GM19240 (cell line): Measurements from ENCODE around the gene ELMO1.

Source experiments
- DNase-seq: peaks from one replicate; pipeline ENCODE4 v3.0.0; 2011; ENCODE audit warnings: low spot score; ENCODE audit not compliant: insufficient read length

Gene ELMO1

DNA sequence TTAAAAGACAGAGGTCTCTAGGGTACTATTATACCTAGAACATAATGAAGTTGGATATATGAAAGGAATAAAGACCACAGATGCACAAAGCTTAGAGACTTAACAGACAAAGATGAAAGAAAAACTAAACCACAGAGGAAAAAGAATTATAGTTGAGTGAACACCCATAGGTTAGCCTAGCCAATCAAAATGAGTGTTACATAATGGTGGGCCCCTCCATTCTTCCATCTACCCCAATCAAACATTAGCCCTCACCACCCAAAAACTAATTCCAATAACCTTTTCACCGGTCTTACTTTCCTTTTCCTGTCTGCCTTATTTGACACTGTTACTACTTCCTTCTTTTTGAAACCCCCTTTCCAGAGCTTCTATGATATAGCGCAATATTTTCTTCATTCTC, 130.1 kb downstream of the ELMO1 start:
- no peak for DNase-seq

DNA sequence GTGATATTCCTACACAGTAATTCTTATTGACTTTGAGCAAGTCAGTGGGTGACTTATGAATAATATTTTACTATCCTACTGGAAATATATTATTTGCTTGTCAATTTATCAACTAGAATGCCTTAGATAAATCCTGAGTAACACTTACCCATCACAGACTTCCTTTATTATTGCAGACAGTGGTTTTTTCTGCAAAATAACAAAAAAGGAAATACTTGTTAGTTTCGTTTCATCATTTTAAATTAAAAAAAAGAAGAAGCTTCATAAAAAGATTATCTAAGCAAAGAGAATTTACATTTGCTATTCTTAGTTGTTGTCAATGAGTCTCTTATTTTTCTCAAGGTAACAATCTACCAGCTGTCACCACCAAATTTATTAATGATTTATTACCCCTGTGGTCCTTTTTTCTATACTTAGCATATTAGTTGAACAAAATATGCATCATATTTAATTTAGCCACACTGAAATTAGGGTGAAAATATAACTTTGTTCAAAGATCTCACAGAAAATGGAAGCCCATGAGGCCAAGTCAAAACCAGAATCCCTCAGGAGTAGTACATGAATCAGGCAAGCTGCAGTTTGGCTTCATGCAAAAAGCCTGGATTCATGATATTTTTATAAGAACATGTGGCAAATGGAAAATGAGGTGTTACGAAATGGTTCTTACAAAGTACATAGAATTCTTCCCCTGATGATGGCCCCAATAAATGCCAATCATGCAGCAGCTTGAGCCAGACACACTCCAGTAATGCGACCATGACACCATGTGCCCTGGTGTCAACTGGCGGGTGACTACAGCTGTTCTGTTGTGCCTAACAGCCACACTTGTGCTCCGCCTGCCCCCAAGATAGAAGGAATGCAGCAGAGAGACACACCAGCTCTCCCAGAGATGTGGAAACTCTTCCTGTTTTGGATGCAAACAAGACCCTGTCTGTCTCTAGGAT, 132.6 kb downstream of the ELMO1 start:
- no peak for DNase-seq

DNA sequence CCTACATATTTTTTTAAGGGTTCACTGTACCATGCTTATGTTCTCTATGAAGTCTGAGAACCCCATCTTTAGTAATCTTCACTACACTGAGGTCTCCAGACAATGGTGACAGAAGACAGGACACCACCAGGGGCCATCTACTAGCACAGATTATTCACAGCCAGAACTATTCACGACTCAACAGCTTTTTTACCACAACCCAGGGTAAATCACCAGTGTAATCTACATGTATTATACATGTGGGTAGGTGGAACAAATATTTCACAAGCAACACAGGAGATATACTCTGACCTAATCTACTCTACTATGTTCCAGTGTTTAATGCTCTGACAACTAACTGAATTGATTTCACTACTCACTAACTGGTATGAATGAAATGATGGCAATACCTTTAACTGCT, 136.1 kb downstream of the ELMO1 start:
- DNase-seq = no peak

DNA sequence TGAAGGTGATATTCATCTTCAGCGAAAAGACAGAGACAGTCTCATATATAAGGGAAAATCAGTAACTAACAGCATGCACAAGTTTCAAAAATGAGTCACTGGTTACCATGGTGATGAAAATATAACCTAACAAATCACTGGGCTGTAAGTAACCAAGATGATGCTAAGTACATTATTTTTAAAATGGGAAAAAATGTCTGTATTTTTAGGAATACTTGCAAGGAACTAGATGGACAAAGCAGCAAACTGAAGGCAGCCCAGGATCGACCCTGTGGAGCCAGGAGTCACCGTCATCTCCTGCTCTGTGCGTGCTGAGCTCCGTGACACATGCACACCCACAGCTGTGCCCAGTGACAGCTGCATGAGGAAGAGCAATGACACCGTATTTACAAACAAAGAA, 137.3 kb downstream of the ELMO1 start:
- no peak for DNase-seq

DNA sequence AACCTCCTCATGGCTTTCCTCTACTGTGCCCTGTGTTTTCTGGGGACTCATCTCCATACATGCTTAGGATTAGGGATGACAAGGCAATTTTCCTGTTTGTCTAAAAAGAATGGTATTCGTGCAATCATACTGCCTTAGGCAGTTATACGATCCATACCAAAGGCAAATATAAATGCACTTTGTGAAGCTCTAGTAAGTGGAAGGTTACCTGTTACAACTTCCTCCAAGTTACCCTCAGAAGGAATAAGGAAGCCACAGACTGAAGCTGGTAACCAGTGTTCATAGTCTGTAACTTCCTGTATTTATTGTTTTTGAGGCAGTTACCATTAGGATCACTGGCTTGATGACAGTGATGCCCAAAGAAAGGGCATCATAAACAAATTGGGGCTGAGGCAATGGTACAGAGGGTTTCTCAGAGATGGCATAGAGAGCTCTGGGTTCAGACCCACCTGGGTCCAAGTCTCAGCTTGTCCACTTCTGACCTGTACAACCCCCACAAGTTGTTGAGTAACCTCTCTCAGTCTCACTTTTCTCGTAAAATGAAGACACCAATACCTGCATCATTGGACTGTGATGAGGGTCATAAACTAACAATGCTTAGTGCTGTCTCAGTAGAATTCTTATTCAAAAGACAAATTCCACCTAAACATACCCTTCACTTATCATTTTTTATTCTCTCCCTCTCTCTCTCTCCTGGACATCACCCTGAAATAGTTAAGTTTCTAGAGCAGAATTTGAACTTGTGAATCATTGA, 138.2 kb downstream of the ELMO1 start:
- DNase-seq = no peak

DNA sequence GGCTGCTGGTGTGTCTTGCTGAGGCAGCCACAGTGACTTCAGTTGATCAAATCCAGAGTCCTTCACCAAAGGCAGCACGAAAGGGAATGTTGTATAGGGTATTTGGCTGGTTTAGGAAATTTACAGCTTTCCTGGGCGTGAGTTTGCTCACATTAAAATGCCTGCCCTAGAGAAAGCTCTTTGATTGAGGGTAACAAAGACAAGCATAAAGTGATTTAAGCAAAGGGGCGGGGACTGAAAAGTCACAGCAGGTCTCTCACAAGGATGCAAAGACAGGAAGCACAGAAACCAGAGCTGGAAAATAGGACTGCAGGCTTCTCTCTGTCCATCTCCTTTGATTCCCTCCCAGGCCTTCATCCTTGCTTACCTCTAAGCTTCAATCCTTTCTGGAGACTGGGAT, 139.2 kb downstream of the ELMO1 start:
- no peak for DNase-seq

DNA sequence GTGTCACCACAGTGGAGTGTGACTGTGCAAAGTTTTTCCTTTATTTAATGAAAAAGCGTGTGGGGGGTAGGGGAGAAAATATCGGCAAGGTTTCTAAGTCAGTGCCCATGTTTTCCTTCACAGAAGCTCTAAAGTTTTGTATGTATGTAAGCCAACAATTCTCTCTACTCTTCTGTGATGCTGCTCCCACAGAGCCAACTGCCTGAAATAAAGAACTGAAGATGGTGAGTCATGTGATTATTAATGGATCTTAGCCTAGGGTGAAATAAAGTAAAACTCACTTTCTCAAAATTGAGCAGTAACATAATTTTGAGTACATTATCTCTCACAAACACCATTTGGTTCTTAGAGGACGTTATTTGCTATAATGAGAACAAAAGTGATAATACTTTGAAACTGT, 143.7 kb downstream of the ELMO1 start:
- DNase-seq = no peak

DNA sequence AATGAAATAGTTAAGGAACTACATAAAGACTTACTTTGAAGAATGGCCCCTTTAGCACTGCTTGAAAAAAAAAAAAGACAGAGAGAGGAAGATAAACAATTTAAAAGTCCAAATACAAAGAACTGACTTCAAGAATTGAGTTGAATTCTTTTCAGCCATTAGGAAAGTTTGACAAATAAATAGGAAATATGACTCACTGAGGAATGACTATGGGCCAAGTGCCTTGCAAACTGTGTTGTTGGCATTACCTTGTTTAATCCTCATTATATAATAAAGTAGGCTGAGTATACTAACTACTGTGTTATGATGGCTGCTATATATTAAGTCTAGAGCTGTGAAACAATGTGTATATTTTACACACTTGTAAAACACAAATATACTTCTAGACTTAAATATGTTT, 151.1 kb downstream of the ELMO1 start:
- DNase-seq = no peak

DNA sequence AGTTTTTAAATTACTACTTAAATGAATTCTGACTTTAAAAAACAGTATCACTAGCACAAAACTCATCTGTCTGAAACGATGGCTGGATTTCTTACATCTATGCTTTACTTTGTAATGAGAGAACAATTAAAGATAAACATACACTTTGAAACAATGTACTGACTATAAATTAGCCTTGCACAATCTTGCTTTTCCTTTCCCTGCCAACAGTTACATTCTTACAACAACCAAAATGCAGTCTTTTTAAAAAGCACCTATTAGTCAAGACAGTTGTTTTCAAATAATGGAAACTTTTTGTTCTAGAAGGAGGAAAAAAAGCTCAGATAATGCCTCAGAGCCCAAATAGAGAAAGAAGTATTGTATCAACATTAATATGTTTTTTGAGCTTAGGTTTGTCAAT, 153.3 kb downstream of the ELMO1 start:
- no peak for DNase-seq

DNA sequence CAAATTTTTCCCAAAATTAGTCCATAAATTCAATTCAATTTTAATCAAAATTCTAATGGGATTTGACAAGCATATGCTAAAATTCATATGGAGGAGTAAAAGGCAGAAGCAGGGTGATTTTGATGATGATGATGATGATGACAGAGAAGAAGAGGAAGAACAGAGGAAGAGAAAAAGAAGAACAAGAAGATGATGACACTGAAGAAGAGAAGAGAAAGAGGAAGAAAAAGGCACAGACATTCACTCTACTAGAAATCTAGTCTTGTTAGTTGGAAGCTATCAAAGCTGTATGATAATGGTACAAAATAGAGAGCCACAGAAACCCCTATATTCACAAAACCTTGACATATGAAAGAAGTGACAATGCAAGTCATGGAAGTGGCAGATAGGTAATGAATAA, 157.9 kb downstream of the ELMO1 start:
- DNase-seq = no peak

DNA sequence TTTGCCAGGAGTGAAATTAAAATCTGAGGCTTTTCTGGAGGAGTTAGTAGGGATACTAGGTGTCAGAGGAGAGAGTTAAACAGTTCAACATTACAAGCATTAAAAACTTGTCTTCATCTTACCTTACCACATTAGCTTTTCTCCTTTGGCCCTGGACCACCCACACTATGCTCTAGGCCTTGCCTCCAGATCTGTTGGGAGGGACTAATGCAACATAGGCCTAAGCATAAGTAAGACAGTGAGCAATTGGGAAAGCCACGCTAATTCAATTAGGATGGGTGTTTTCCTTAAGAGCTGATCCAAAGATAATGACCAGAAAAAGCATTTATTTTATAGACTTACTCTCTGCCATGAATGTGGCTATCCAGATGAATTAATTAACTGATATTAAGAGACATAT, 158.9 kb downstream of the ELMO1 start:
- DNase-seq = no peak

DNA sequence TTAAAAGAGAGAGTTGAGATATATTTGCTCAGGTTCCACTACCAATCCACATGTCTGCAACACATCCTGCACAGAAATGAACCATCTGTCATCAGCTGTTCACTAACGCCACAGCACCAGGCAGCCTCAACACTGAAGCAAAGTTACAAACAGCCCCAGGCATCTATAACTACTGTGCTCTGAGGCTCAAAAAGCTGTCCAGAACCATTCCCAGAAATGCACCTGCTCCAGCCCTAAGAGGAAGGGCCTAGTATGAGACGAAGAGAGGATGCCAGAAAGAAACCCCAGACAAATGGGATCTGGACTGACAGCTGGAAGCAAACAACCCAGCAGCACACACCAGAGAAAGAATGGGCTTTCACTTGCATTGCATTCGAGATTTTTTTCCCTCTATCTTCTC, 159.3 kb downstream of the ELMO1 start:
- no peak for DNase-seq

DNA sequence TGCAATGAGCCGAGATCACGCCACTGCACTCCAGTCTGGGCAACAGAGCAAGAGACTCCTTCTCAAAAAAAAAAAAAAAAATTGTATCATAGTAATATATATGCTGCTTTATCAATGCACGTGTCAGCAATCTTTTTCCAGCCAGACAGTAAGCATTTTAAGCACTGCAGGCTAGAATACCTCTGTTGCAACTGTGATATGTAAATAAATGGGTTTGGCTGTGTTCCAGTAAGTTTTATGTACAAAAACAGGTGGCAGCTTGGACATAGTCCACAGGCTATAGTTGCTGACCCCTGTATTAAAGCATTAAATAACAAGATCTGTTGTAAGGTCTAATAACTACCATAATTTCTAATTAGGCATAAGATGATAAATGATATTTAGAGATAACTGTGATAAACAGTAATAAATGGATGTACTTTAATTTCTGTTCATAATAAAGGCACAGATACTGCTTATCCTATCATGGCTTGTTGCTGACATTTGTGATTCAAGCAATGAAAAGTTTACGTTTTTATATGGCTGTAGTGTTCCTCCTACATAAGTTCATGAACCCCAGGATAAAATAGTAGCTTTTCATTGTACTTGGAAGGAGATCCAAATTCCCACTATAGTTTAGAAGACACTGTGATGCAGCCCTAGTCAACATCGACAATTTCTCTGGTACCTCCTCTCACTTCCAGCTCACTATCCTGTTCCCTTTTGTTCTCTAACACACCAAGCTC, 161.4 kb downstream of the ELMO1 start:
- no peak for DNase-seq

DNA sequence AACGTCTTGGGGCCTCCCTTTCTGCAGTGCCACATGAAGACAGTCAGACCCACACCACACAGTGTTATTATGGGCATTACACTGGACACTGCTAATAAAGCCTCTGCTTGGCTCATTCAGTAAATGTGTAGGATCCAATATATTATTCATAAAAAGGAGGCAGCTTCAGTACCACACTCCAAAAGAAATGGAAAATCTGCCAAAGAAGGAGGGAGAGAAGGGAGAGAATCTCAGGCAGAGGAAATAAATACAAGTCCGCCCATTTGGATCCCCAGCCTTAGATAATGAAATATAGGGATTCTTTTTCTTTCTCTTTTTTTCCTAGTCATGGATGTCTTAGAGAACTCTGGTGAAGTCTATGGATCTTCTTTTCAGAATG, 162.2 kb downstream of the ELMO1 start:
- no peak for DNase-seq

DNA sequence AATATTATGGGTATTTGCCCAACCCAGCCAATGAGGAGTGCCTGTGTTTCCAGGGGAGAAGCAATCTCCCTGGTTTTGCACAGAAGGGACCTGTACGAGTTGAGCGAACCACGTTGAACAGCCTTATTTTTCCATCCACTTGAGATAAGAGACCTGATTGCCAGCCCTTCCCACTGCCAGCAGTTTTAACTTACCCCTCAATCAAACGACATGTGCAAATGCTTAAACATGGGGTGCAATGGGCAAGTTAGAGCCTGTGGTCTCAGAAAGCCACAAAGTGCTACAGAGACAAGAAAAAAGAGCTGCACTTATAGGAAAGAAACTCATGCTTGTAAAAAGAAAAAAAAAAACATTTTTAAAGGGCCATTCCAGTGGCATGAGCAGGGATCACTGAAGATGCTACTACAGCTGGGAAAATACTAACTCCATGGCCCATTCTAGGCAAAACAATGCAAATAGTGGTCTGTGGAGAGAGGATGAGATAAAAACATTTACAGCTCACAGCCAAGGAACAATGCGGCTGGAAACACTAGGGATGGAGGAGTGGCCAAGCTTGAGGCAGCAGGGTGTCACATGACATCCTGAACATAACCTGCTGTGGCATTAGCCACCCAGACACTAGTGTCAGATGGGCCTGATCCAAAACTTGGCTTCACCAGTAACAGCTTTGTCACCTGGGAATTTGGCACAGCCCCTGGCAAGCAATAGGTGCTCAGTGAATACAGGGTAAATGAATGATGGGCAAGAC, 162.8 kb downstream of the ELMO1 start:
- DNase-seq = no peak

DNA sequence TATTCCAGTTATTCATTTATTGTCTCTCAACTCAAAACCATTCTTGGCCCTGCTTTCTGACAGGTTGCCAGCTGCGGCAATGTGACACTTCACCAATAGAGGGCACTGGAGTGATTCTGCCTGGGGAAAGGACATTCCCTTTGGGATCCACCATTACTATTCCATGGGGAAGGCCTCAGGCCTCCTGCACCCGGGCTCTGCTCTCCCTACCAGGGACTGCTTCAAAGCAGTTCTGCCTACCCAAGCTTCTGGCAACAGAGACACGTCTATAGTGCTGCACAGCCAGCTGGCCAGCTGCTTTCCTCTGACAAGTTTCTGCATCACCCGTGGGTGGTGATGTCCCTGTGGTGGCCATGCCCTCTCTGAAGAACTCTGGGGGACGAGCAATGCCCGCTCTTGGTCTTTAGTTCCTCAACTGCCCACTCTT, 163.8 kb downstream of the ELMO1 start:
- DNase-seq = no peak

DNA sequence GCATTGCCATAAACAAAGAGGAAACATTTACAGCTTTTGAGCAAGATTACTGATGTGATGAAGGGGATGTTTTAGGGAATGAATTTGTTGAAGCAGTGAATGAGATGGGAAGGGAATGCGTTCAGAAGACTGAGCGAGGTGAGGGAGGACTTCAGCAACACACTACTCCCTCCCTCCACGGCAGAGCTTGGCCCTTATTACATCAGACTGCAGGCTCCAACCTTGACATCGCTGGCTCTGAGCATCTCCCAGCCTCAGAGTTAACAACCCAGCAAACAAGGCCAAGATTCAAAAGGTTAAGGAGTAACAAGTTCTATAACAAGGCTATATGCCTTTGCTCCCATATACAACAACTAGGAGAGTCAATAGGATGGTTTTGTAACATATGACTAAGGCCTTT, 164.4 kb downstream of the ELMO1 start:
- DNase-seq = no peak

DNA sequence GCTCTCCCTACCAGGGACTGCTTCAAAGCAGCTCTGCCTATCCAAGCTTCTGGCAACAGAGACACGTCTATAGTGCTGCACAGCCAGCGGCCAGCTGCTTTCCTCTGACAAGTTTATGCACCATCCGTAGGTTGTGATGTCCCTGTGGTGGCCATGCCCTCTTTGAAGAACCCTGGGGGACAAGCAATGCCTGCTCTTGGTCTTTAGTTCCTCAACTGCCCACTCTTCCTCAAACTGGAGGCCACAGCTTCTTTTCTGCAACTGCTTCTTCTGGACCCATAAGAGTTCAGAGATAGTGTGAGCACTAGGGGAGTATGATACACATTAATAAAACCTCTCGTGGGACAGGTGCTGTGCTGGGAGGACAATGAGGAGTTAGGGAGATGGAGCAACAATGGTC, 164.9 kb downstream of the ELMO1 start:
- no peak for DNase-seq

DNA sequence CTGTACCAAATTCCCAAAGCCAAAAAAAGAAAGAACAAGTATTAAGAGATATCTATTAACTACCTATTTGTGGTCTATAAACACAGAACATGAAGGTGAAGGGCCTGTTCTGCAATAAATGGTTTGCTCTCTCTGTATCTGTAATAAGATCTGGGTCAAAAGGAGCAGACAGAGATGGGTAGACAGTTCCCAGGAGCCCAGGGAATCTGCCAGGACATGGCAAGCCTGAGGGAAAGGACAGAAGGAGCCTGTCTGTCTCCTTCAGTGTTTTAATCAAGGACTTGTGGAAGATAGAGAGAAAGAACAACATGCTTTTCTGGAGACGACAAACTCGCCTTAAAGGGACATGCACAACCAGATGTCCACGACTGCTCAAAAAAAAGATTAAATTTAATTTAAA, 165.7 kb downstream of the ELMO1 start:
- no peak for DNase-seq

DNA sequence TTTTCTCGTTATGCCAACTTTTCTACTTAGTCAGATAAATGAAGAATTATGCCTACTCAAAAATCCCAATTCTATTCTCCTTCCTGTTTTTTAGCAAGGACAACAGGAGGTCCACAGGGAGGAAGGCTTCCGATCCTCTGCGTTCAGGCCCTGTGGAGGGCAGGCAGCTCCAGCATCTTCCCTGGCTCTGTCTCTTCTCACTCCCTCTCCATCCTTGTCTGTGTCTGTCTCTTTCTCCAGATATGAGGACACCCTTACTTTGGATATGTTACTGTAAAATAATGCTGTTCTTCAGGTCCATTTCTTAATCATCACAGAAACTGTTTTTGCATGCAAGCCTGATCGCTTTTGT, 166.6 kb downstream of the ELMO1 start:
- DNase-seq = no peak

DNA sequence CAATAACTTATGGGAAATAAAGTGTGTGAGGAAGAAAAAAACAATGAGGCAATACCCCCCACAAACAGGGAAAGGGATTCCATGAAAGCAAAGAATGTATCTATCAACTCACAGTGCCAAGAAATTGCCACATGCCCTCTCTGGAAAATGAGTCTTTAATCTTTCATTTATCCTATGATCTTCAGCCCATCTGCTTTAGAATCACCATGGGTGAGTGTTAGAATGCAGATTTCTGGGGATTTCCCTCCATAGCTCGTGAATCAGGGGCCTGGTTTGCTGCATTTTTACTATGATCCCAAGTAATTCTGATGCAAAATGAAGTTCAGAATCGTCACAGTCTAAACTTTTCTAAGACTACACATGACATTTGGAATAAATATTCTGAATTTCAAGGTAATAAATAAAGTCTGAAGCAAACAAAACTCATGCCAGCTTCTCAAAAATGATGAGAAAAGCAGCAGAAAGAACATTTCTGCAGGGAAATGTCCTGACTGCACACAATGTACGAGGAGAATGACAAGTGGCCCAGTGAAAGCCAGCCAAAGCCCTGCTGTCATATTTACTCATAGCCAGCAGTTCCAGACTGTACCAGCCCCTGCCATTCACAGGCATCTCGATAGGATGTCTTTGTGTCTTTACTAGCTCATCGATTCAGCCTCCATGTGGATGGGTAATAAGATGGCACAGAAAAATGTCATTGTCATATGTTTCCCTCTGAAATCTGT, 167.1 kb downstream of the ELMO1 start:
- DNase-seq = no peak
